T-helper 17 cell (primary cell): Measurements from ENCODE around the gene RPS21. TPM values are rescaled to one million over a fixed set of nuclear protein-coding genes. Genes with fewer than 3 reads are reported as not detected.
A peak's percentile ranks its signal among the peaks of the same experiment; 100 is the strongest.

ENCODE experiments used
- ATAC-seq: fragments of 150-1000 bp; cut with Tn5 transposase; 2 replicates; pipeline ENCODE4 v1.10.0; 2021; ENCODE audit warnings: mild to moderate bottlenecking, moderate library complexity
- DNase-seq, 3 donors: peaks; one replicate each; pipeline versions ENCODE4 v3.0.0 to v3.0.0-alpha.2; 2020 to 2021
- H3K9me3 ChIP-seq: one replicate; pipeline ENCODE4 v1.7.0; 2013; ENCODE audit warnings: low read length, mild to moderate bottlenecking; ENCODE audit not compliant: control insufficient read depth, poor library complexity, severe bottlenecking
- H3K27ac Mint-ChIP-seq: one replicate; pipeline ENCODE4 v1.8.0; 2022; ENCODE audit warnings: mild to moderate bottlenecking, moderate library complexity, mixed read lengths
- H3K27me3 Mint-ChIP-seq: one replicate; pipeline ENCODE4 v1.8.0; 2022; ENCODE audit warnings: mixed read lengths
- H3K36me3 Mint-ChIP-seq: one replicate; pipeline ENCODE4 v1.8.0; 2022; ENCODE audit warnings: low read depth, mixed read lengths
- H3K4me1 Mint-ChIP-seq: one replicate; pipeline ENCODE4 v1.8.0; 2022; ENCODE audit warnings: mild to moderate bottlenecking, mixed read lengths
- H3K4me3 Mint-ChIP-seq: one replicate; pipeline ENCODE4 v1.8.0; 2022; ENCODE audit warnings: mild to moderate bottlenecking, moderate library complexity, mixed read lengths
- total RNA-seq, 4 donors: library from RNA in 2 of 4; stranded (reverse) in 2 of 4; gene quantifications; one replicate each; pipeline ENCODE4 v1.2.3 and lab custom pipeline; 2022 to 2026

Gene RPS21
- total RNA-seq, 2 donors from 2014 or later = 2,821 to 2,836 TPM

DNA sequence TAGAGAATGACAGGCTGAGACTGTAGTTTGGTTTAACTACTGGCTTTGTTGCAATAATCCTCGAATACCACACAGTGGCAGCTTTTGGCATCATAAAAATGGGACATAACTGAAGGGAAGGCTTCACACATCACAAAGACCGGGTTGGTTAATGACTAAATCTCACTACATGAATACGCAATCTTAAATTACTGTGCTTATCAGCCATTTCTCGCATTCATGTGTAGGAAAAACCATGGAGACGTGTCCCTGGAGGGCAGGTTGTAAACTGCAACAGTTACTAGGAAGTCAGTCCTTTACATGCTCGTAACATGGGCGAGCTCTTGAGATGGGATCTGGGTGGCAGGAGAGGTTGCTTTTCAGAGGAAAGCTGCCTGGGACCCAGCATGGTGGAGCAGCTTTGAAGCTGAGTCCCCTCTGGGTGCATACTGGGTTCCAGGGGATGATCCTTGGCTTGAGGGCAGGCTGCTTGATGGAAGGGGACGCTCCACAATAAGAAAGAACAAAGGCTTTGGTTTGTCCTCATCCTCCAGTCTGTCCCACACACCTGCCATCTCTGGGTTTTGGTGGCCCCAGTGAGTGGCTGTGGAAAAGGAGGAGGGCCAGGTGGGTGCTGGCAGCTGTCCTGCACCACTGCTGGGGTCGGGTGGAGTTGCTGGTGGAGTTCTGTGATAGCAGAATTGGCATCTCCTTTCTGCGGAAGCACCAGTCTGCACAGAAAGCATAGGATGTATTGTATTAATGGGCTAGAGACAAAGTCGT, 2.1 kb downstream of the RPS21 start:
- Mint-ChIP-seq H3K36me3 (no peaks in the 10 kb centered on the region), H3K27ac (peak overlapping the region; percentile 82), H3K4me1 (peaks cover 23% of the 10 kb centered on the region), H3K27me3 (no peaks in the 10 kb centered on the region), H3K4me3 (peak overlapping the region; percentile 95)
- ATAC-seq (no peak), DNase-seq (no peak)
- no peaks in the 10 kb centered on the region for H3K9me3 ChIP-seq

DNA sequence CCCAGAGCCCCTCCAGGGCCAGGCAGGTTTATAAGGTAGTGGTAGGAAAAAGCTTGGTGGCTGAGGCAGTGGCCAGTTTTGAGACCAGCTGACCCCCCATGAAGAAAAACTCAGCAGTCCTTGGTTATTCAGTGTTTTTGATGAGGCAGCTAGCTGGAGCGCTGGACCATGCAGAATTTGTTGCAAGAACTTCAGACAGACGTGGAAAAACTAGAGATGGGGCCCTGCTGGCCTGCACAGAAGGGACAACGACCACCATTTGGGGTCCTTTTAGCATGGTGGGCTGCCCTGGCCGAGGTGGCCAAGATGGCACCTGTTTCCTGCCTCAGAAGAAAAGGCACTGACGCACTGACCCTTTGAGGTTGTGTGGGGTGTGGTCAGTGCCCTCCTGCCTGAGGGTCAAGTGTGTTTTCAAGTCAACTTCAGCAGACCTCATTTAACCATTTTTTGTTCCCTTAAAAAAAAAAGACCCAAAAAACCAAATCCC, 2.7 kb downstream of the RPS21 start:
- peaks cover 23% of the 10 kb centered on the region for H3K4me1 Mint-ChIP-seq
- H3K9me3 ChIP-seq = no peaks in the 10 kb centered on the region
- no peaks in the 10 kb centered on the region for H3K27me3 Mint-ChIP-seq
- H3K36me3 Mint-ChIP-seq = no peaks in the 10 kb centered on the region
- peak overlapping the region; percentile 95 for H3K4me3 Mint-ChIP-seq
- peak overlapping the region; percentile 82 for H3K27ac Mint-ChIP-seq
- DNase-seq (no peak), ATAC-seq (no peak)

GRCh38 chr20:62390317-62391164, 3.6 kb downstream of the RPS21 start:
- H3K27ac Mint-ChIP-seq = peak overlapping the region; percentile 82
- H3K36me3 Mint-ChIP-seq = no peaks in the 10 kb centered on the region
- H3K9me3 ChIP-seq = no peaks in the 10 kb centered on the region
- H3K4me1 Mint-ChIP-seq = peaks cover 17% of the 10 kb centered on the region
- H3K4me3 Mint-ChIP-seq = no peak overlapping the region
- DNase-seq (no peak), ATAC-seq (no peak)
- no peaks in the 10 kb centered on the region for H3K27me3 Mint-ChIP-seq

GRCh38 chr20:62391165-62392076, 4.5 kb downstream of the RPS21 start:
- Mint-ChIP-seq H3K27ac (peak overlapping the region; percentile 51), H3K36me3 (no peaks in the 10 kb centered on the region), H3K27me3 (no peaks in the 10 kb centered on the region), H3K4me1 (peaks cover 12% of the 10 kb centered on the region), H3K4me3 (no peak overlapping the region)
- DNase-seq (no peak), ATAC-seq (no peak)
- no peaks in the 10 kb centered on the region for H3K9me3 ChIP-seq

DNA sequence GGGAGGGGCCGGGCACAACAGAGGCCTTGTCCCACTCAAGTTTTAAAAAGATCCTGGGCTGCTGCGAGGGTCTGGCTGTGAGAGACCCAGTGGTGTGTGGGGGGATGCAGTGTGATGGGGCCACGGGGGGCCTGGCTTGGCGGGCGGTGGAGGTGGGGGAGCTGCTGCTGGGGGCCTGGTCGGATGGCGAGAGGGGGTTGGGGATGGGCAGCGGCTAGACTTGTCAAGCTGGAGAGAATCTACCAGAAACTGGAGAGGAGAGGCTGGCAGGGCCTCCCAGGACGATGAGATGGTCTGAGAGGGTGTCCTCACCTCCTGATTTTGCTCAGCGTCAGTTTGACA, 5.1 kb downstream of the RPS21 start:
- no peaks in the 10 kb centered on the region for H3K36me3 Mint-ChIP-seq
- ATAC-seq = no peak
- no peak overlapping the region for H3K4me3 Mint-ChIP-seq
- peaks cover 12% of the 10 kb centered on the region for H3K4me1 Mint-ChIP-seq
- DNase-seq = no peak
- H3K9me3 ChIP-seq = no peaks in the 10 kb centered on the region
- H3K27me3 Mint-ChIP-seq = no peaks in the 10 kb centered on the region
- peak overlapping the region; percentile 51 for H3K27ac Mint-ChIP-seq

DNA sequence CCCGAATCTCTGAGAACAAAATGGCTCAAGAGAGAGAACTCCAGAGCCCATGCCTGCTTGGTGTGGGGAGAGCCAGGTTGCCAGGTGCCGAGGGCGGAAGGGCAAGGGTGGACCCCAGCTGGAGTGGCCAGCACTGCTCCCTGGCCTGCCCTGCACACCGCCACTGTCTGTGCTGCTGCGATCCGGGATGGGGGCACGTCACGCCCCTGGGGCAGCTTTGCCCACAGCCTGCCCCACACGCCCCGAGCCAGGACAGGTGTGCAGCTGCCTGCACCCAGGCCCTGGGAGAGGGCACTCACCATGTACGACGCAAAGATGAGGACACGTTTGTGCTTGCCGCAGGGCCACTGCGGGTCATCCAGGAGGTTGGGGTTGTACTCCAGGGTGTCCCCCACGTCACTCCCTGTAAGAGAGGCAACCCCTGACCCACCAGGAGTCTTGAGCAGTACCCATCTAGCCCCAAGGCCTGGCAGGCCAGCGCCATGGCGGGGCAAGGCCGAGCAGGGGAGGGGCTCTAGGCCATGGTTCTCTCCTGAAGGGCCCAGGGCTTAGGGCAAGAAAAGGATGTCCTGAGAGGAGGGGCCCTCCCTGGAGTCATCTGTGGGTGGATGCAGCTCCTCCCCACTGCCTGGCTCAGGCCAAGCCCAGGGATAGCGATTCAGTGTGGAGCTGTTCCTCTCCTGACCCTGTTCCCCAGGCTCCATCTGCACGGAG, 5.9 kb downstream of the RPS21 start:
- Mint-ChIP-seq H3K27me3 (no peaks in the 10 kb centered on the region), H3K36me3 (no peaks in the 10 kb centered on the region), H3K4me1 (peaks cover 10% of the 10 kb centered on the region), H3K4me3 (no peak overlapping the region), H3K27ac (no peak overlapping the region)
- DNase-seq (no peak), ATAC-seq (no peak)
- H3K9me3 ChIP-seq = no peaks in the 10 kb centered on the region

DNA sequence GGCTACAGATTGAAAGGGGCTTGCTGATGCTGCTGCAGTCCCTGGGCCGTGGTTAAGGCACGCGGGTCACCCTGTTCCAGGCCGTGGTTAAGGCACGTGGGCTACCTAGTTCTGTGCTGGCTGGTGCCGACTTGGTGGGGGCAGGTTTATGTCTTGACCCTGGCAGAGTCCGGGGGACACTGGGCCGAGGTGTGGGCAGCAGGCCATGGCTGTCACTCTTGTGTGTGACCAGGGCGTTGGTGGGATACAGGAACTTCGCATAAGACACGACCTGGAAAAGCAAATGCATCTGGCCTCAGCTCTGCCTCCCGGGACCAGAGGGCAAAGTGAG, 6.4 kb downstream of the RPS21 start:
- DNase-seq (no peak), ATAC-seq (no peak)
- H3K27ac Mint-ChIP-seq = no peak overlapping the region
- peaks cover 7% of the 10 kb centered on the region for H3K4me1 Mint-ChIP-seq
- no peaks in the 10 kb centered on the region for H3K9me3 ChIP-seq
- no peaks in the 10 kb centered on the region for H3K36me3 Mint-ChIP-seq
- H3K27me3 Mint-ChIP-seq = no peaks in the 10 kb centered on the region
- H3K4me3 Mint-ChIP-seq = no peak overlapping the region

GRCh38 chr20:62393830-62394229, 6.9 kb downstream of the RPS21 start:
- Mint-ChIP-seq H3K4me1 (peaks cover 7% of the 10 kb centered on the region), H3K4me3 (no peak overlapping the region), H3K36me3 (no peaks in the 10 kb centered on the region), H3K27me3 (no peaks in the 10 kb centered on the region), H3K27ac (no peak overlapping the region)
- DNase-seq = no peak
- no peaks in the 10 kb centered on the region for H3K9me3 ChIP-seq
- no peak for ATAC-seq

- peaks cover 4% of the 10 kb centered on the region for H3K4me1 Mint-ChIP-seq
- no peak overlapping the region for H3K4me3 Mint-ChIP-seq
- DNase-seq (no peak), ATAC-seq (no peak)
- no peaks in the 10 kb centered on the region for H3K36me3 Mint-ChIP-seq
- H3K27ac Mint-ChIP-seq = no peak overlapping the region
- no peaks in the 10 kb centered on the region for H3K9me3 ChIP-seq
- H3K27me3 Mint-ChIP-seq = no peaks in the 10 kb centered on the region
These were observed 7.6 kb downstream of the RPS21 start for GRCh38 chr20:62394248-62395245.

- no peaks in the 10 kb centered on the region for H3K9me3 ChIP-seq
- Mint-ChIP-seq H3K27me3 (no peaks in the 10 kb centered on the region), H3K4me3 (no peak overlapping the region), H3K36me3 (no peaks in the 10 kb centered on the region), H3K27ac (no peak overlapping the region), H3K4me1 (no peaks in the 10 kb centered on the region)
- DNase-seq (no peak), ATAC-seq (no peak)
These were observed 8.7 kb downstream of the RPS21 start for GRCh38 chr20:62395311-62396242.
